ACC112 (cell line): ENCODE results near the gene EEF2K.

ENCODE experiments used
- H2AFZ ChIP-seq: fragments of 200-600 bp; sonication (generic); one replicate; pipeline ENCODE4 v1.6.0; 2017; ENCODE audit warnings: antibody characterized with exemption, low read length; ENCODE audit not compliant: unreplicated experiment
- H3K27ac ChIP-seq: fragments of 200-600 bp; sonication (generic); 2 replicates; pipeline ENCODE4 v1.5.1; 2014; ENCODE audit warnings: low read depth, mild to moderate bottlenecking, antibody characterized with exemption, low read length, moderate library complexity
- H3K27me3 ChIP-seq: fragments of 200-600 bp; sonication (generic); 2 replicates; pipeline ENCODE4 v1.6.1; 2014; ENCODE audit warnings: mild to moderate bottlenecking, antibody characterized with exemption, low read length, moderate library complexity, mixed read lengths; ENCODE audit not compliant: insufficient read depth
- H3K36me3 ChIP-seq: fragments of 200-600 bp; sonication (generic); 2 replicates; pipeline ENCODE4 v1.6.1; 2016; ENCODE audit warnings: mild to moderate bottlenecking, antibody characterized with exemption, low read length, moderate library complexity, mixed read lengths; ENCODE audit not compliant: insufficient read depth
- H3K4me1 ChIP-seq: fragments of 200-600 bp; sonication (generic); one replicate; pipeline ENCODE4 v1.6.1; 2016; ENCODE audit warnings: low read length, mixed read lengths; ENCODE audit not compliant: insufficient read depth, unreplicated experiment, control insufficient read depth
- H3K4me3 ChIP-seq: fragments of 200-600 bp; sonication (generic); 2 replicates; pipeline ENCODE4 v1.5.1; 2014; ENCODE audit warnings: mild to moderate bottlenecking, low read depth, low read length
- H3K79me2 ChIP-seq: fragments of 200-600 bp; sonication (generic); one replicate; pipeline ENCODE4 v1.6.0; 2016; ENCODE audit warnings: low read length; ENCODE audit not compliant: control insufficient read depth, unreplicated experiment, insufficient read depth

Gene EEF2K

GRCh38 chr16:22253272-22253671, 47.2 kb downstream of the EEF2K start:
- no peaks in the 10 kb centered on the region for H3K27me3 ChIP-seq
- no peak overlapping the region for H3K4me3 ChIP-seq
- no peak overlapping the region for H3K27ac ChIP-seq
- no peaks in the 10 kb centered on the region for H3K4me1 ChIP-seq
- H3K79me2 ChIP-seq, result no peaks in the 10 kb centered on the region
- no peak overlapping the region for H2AFZ ChIP-seq
- peaks cover 41% of the 10 kb centered on the region for H3K36me3 ChIP-seq

DNA sequence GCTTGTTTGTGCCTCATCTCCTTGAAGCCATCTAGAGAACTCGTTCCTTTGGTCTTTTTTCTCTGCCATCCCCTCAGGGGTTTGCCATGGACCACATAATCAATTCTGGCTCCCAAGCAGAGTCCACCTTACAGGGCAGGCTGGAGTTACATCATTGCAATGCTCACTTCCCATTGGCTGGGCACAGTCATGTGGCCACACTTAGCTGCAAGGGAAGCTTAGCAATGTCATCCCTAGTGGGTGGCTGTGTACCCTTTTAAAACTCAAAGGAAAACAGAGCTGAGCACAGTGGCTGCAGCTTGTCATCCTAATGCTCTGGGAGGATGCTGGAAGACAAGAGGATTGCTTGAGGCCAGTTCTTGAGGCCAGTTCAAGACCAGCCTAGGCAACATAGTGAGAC, 49.3 kb downstream of the EEF2K start:
- H3K27me3 ChIP-seq, result no peaks in the 10 kb centered on the region
- H3K4me1 ChIP-seq, result no peaks in the 10 kb centered on the region
- H2AFZ ChIP-seq, result no peak overlapping the region
- peaks cover 61% of the 10 kb centered on the region for H3K36me3 ChIP-seq
- no peak overlapping the region for H3K27ac ChIP-seq
- no peak overlapping the region for H3K4me3 ChIP-seq
- H3K79me2 ChIP-seq, result no peaks in the 10 kb centered on the region

DNA sequence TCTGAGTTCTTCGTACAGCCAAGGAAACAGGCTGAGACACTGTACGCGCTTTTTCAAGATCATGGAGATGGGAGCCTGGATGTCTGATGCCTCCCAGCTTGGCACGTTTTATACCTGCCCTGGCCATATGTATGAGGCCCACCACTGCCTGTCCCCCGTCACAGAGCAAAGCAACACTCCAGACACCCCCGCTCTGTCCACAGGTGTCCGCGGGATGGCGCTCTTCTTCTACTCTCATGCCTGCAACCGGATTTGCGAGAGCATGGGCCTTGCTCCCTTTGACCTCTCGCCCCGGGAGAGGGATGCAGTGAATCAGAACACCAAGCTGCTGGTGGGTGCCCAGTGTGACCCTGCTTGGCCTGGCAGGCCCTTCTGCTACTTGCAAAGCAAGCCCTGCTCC, 51.4 kb downstream of the EEF2K start:
- no peaks in the 10 kb centered on the region for H3K79me2 ChIP-seq
- no peaks in the 10 kb centered on the region for H3K27me3 ChIP-seq
- H2AFZ ChIP-seq, result no peak overlapping the region
- no peak overlapping the region for H3K4me3 ChIP-seq
- peaks cover 63% of the 10 kb centered on the region for H3K36me3 ChIP-seq
- no peak overlapping the region for H3K27ac ChIP-seq
- H3K4me1 ChIP-seq, result peaks cover under 1% of the 10 kb centered on the region

DNA sequence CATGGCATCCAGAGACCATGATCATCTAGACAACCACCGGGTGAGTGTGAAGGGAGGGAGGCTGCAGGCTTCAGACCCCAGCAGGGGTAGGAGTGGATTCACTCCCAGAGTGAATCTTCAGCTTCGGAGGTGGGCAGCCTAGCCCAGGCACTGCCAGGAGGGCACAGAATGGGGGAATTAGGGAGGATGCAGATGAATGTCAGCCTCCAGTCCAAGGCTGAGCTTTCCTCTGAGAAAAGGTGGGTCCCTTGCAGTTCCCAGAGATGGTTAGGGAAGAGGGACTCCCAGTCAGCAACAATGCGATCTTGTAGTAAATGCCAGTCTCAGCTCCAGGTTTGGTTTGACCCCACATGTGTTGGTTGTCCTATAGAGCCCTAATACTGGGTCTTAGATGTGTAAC, 54.4 kb downstream of the EEF2K start:
- H3K4me1 ChIP-seq, result peaks cover 5% of the 10 kb centered on the region
- peaks cover 52% of the 10 kb centered on the region for H3K36me3 ChIP-seq
- H3K27me3 ChIP-seq, result no peaks in the 10 kb centered on the region
- H3K27ac ChIP-seq, result no peak overlapping the region
- H3K79me2 ChIP-seq, result no peaks in the 10 kb centered on the region
- H2AFZ ChIP-seq, result no peak overlapping the region
- no peak overlapping the region for H3K4me3 ChIP-seq

- H3K4me1 ChIP-seq, result peaks cover 5% of the 10 kb centered on the region
- H3K36me3 ChIP-seq, result peaks cover 39% of the 10 kb centered on the region
- no peaks in the 10 kb centered on the region for H3K79me2 ChIP-seq
- H3K27ac ChIP-seq, result no peak overlapping the region
- H3K4me3 ChIP-seq, result no peak overlapping the region
- no peaks in the 10 kb centered on the region for H3K27me3 ChIP-seq
- no peak overlapping the region for H2AFZ ChIP-seq
These were observed 56.4 kb downstream of the EEF2K start for GRCh38 chr16:22262460-22262859.

DNA sequence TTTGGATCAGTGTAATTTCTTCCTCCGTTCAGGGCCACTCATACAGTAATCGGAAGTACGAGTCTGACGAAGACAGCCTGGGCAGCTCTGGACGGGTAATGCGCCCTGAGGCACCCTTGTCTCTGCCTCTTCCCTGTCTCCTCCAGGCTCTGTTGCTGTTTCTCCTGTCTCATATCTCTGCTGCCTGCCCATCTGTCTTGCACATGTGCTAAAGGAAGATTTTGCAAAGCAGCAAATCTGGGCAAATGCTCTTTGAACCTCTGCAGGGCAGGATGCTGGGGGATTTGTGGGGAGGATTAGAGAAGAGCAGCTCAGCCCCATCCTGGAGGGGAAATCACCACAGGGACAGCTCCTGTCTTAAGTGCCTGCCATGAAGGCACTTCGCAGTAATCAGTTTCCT, 58.7 kb downstream of the EEF2K start:
- H3K4me1 ChIP-seq, result peaks cover 5% of the 10 kb centered on the region
- H3K27ac ChIP-seq, result no peak overlapping the region
- H3K27me3 ChIP-seq, result no peaks in the 10 kb centered on the region
- peaks cover 16% of the 10 kb centered on the region for H3K36me3 ChIP-seq
- no peaks in the 10 kb centered on the region for H3K79me2 ChIP-seq
- H2AFZ ChIP-seq, result no peak overlapping the region
- no peak overlapping the region for H3K4me3 ChIP-seq

GRCh38 chr16:22265351-22265750, 59.3 kb downstream of the EEF2K start:
- Histone ChIP-seq H2AFZ (no peak overlapping the region), H3K4me3 (no peak overlapping the region), H3K79me2 (no peaks in the 10 kb centered on the region), H3K4me1 (peaks cover 5% of the 10 kb centered on the region), H3K36me3 (peaks cover 11% of the 10 kb centered on the region), H3K27ac (no peak overlapping the region), H3K27me3 (no peaks in the 10 kb centered on the region)

DNA sequence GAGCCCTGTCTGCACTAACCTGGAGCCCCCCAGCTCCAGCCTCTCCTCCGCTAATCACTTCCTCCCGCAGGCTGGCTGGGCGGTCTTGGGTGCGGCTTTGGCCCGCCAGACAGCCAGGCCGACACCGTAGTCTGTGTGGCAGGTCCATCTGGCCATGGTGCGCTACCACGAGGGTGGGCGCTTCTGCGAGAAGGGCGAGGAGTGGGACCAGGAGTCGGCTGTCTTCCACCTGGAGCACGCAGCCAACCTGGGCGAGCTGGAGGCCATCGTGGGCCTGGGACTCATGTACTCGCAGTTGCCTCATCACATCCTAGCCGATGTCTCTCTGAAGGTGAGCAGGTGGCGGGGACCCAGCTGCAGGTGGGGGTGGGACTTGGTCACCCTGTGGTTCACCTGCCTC, 60.5 kb downstream of the EEF2K start:
- H3K4me1 ChIP-seq, result peaks cover 5% of the 10 kb centered on the region
- no peak overlapping the region for H3K4me3 ChIP-seq
- H3K27me3 ChIP-seq, result no peaks in the 10 kb centered on the region
- no peak overlapping the region for H3K27ac ChIP-seq
- H3K36me3 ChIP-seq, result peaks cover 4% of the 10 kb centered on the region; the same call in 1 of the 2 replicates
- H2AFZ ChIP-seq, result no peak overlapping the region
- H3K79me2 ChIP-seq, result no peaks in the 10 kb centered on the region

GRCh38 chr16:22267764-22268163, 61.7 kb downstream of the EEF2K start:
- H2AFZ ChIP-seq, result no peak overlapping the region
- H3K79me2 ChIP-seq, result no peaks in the 10 kb centered on the region
- no peaks in the 10 kb centered on the region for H3K27me3 ChIP-seq
- H3K27ac ChIP-seq, result no peak overlapping the region
- peaks cover under 1% of the 10 kb centered on the region for H3K4me1 ChIP-seq
- H3K36me3 ChIP-seq, result peaks cover 6% of the 10 kb centered on the region; the same call in 1 of the 2 replicates
- no peak overlapping the region for H3K4me3 ChIP-seq

DNA sequence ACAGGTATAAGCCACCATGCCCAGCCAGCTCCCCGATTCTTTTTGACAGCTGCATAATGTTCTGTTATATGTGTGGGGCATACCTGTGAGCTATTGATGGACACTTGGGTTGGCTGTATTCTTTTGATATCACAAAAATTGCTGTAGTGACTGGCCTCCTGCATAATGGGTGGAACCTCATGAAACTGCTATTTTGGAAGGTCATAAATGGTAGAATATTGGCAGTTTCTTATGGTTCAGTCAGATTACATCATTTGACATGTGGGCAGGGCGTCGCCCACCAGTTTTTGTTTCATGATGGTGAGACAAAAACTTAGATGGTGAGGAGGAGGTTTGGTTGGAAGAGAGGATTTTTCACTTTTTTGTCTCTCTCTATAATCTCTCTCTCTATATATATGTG, 64.4 kb downstream of the EEF2K start:
- Histone ChIP-seq H3K27me3 (no peaks in the 10 kb centered on the region), H3K27ac (no peak overlapping the region), H2AFZ (no peak overlapping the region), H3K36me3 (peaks cover 17% of the 10 kb centered on the region), H3K79me2 (no peaks in the 10 kb centered on the region), H3K4me1 (no peaks in the 10 kb centered on the region), H3K4me3 (no peak overlapping the region)

DNA sequence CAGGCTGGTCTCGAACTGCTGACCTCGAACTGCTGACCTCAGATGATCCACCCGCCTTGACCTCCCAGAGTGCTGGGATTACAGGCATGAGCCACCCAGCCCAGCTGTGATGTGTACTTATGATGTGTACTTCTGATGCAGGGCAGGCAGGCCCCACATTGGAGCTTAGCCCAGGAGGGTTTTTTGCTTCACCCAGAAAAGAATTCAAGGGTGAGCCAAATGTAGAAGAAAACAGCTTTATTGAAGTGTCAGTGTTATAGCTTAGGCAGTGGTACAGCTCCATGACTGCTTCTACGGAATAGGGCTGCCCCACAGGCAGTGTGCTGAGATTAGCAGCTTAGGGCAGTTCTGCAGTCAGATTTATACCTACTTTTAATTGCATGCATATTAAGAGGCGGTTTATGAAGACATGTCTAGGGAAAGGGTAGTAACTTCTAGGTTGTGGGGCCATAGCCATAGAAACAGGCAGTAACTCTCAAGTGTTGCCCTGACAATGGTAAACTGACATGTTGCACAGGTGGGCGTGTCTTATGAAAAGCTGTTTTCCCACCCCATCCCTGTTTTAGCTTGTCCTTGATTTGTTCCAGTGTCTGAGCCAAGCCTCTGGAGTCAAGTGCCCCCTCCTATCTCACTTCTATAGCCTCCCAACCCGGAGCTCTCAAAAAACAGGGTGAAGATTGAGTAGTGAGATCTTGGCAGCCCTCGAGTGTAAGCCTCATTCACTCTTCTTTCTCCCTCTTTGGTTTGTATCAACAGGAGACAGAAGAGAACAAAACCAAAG, 67.0 kb downstream of the EEF2K start:
- H3K79me2 ChIP-seq, result no peaks in the 10 kb centered on the region
- no peak overlapping the region for H2AFZ ChIP-seq
- H3K36me3 ChIP-seq, result peaks cover 17% of the 10 kb centered on the region
- no peaks in the 10 kb centered on the region for H3K27me3 ChIP-seq
- no peak overlapping the region for H3K4me3 ChIP-seq
- H3K27ac ChIP-seq, result no peak overlapping the region
- H3K4me1 ChIP-seq, result no peaks in the 10 kb centered on the region
